Measurements from ENCODE around the gene TNS3.

Gene TNS3

DNA sequence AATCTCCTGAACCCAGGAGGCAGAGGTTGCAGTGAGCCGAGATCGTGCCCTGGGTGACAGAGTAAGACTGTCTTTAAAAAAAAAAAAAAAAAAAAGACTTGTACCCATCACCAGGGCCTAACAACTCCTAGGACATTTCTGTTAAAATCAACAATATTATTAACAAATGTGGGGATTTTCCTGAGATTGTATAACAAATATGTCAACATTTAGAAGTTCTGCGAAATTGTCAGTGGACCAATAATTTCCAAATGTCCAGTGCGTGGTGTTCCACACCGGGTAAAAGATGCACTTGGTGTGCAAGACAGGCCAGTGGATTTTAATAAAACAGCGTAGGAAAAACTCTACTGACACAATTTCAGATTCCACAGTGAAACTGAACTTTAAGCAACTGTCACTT lies 71.1 kb downstream of the TNS3 start:
- Histone ChIP-seq H3K14ac (ENCODE audit: low read length in 2 of 2) (no peak overlapping the region), H2BK5ac (ENCODE audit: low read depth, low read length, poor library complexity, severe bottlenecking) (no peak overlapping the region), H3K4me1 (ENCODE audit: control insufficient read depth, insufficient read depth, low read depth, low read length) (peaks cover 30% of the 10 kb centered on the region), H4K91ac (ENCODE audit: low read length) (no peak overlapping the region), H2BK120ac (ENCODE audit: low read depth, low read length) (no peak overlapping the region), H2AFZ (ENCODE audit: low read depth, low read length) (no peak overlapping the region), H3K79me1 (replicated peaks; ENCODE audit: low read length, poor library complexity, severe bottlenecking) (peaks cover 39% of the 10 kb centered on the region), H2AK5ac (ENCODE audit: low read length, severe bottlenecking) (no peak overlapping the region), H3K9me3 (ENCODE audit: control insufficient read depth, low read length) (no peaks in the 10 kb centered on the region), H3K9ac (ENCODE audit: low read length) (no peak overlapping the region), H4K8ac (ENCODE audit: low read length) (no peak overlapping the region), H3K4ac (ENCODE audit: low read depth in 1 of 2, low read length in 2 of 2) (no peak overlapping the region), H3K4me2 (ENCODE audit: low read length, poor library complexity, severe bottlenecking) (no peak overlapping the region), H3K4me3 (ENCODE audit: insufficient read depth in 1 of 2, low read depth in 1 of 2, low read length in 2 of 2) (no peak overlapping the region), H3K27ac (ENCODE audit: low read length, poor library complexity, severe bottlenecking) (no peak overlapping the region), H3K23ac (ENCODE audit: low read length in 2 of 2) (no peak overlapping the region), H3K18ac (ENCODE audit: low read depth in 1 of 2, low read length in 2 of 2) (no peak overlapping the region), H3K36me3 (ENCODE audit: control insufficient read depth in 1 of 2, insufficient read depth in 2 of 2, low read depth in 1 of 2, low read length in 2 of 2) (peaks cover 0 to 40% of the 10 kb centered on the region in 2 experiments), H2BK12ac (ENCODE audit: low read length in 2 of 2) (no peak overlapping the region), H3K27me3 (ENCODE audit: control insufficient read depth in 1 of 2, insufficient read depth in 1 of 2, low read length in 2 of 2) (peaks cover 0 to 3% of the 10 kb centered on the region in 2 experiments), H2BK15ac (ENCODE audit: low read depth, poor library complexity, severe bottlenecking) (no peak overlapping the region)
- WGBS, result 96% methylated on average over 3 of the region's 6 CpGs
- no peak for DNase-seq

DNA sequence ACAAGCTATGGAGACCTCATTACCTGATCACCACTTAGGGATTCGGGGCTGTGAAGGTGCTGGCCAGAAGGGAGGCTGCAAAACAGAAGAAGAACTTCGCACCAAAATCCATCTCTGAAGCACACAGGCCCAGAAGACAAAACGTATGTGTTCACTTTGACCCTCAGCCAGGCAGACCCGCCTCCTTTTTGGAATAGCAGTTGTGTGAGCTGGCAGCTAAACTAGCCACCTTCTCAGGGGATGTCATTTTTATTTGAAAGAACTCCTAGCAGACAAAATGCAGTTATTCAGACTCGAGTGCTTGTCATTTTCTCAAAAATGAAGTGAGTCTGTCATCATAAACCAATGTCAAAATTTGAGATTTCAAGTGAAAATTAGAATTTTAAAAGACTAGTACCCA lies 71.7 kb downstream of the TNS3 start:
- Histone ChIP-seq H3K9ac (ENCODE audit: low read length) (no peak overlapping the region), H4K91ac (ENCODE audit: low read length) (no peak overlapping the region), H4K8ac (ENCODE audit: low read length) (no peak overlapping the region), H2BK12ac (ENCODE audit: low read length in 2 of 2) (peak overlapping the region in 1 of 2 experiments; percentile 17), H3K4me1 (ENCODE audit: control insufficient read depth, insufficient read depth, low read depth, low read length) (peaks cover 30% of the 10 kb centered on the region), H2BK5ac (ENCODE audit: low read depth, low read length, poor library complexity, severe bottlenecking) (no peak overlapping the region), H3K4me2 (ENCODE audit: low read length, poor library complexity, severe bottlenecking) (no peak overlapping the region), H3K27ac (ENCODE audit: low read length, poor library complexity, severe bottlenecking) (no peak overlapping the region), H3K23ac (ENCODE audit: low read length in 2 of 2) (no peak overlapping the region), H2AK5ac (ENCODE audit: low read length, severe bottlenecking) (peak overlapping the region; percentile 41), H3K18ac (ENCODE audit: low read depth in 1 of 2, low read length in 2 of 2) (peak overlapping the region in 1 of 2 experiments; percentile 71), H3K4ac (ENCODE audit: low read depth in 1 of 2, low read length in 2 of 2) (no peak overlapping the region), H2AFZ (ENCODE audit: low read depth, low read length) (no peak overlapping the region), H2BK120ac (ENCODE audit: low read depth, low read length) (no peak overlapping the region), H3K79me1 (replicated peaks; ENCODE audit: low read length, poor library complexity, severe bottlenecking) (peaks cover 44% of the 10 kb centered on the region), H3K4me3 (ENCODE audit: insufficient read depth in 1 of 2, low read depth in 1 of 2, low read length in 2 of 2) (no peak overlapping the region), H3K27me3 (ENCODE audit: control insufficient read depth in 1 of 2, insufficient read depth in 1 of 2, low read length in 2 of 2) (peaks cover 0 to 3% of the 10 kb centered on the region in 2 experiments), H3K14ac (ENCODE audit: low read length in 2 of 2) (peak overlapping the region in 1 of 2 experiments; percentile 24), H2BK15ac (ENCODE audit: low read depth, poor library complexity, severe bottlenecking) (no peak overlapping the region), H3K9me3 (ENCODE audit: control insufficient read depth, low read length) (no peaks in the 10 kb centered on the region), H3K36me3 (ENCODE audit: control insufficient read depth in 1 of 2, insufficient read depth in 2 of 2, low read depth in 1 of 2, low read length in 2 of 2) (peaks cover 0 to 46% of the 10 kb centered on the region in 2 experiments)
- no peak for DNase-seq
- 78% methylated on average over 4 of the region's 5 CpGs for WGBS

DNA sequence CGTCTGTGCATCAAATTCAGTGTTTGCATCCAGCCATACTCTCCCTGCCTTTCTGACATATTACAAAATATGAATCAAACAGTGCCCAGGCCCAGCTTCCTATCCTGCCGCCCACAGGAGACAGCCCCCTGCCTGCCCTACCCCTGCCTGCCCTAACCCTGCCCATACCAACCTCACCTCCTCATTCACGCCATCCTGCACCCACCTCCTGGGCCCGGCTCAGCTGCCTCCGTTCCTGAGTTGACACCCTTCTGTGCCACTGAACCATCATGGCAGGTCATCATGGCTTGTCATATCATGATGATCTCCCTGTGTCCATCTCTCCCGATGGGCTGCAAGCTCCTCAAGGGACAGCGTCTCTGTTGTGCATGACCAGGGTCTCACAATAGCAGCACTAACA lies 72.3 kb downstream of the TNS3 start:
- Histone ChIP-seq H3K27ac (ENCODE audit: low read length, poor library complexity, severe bottlenecking) (no peak overlapping the region), H3K4ac (ENCODE audit: low read depth in 1 of 2, low read length in 2 of 2) (no peak overlapping the region), H2BK5ac (ENCODE audit: low read depth, low read length, poor library complexity, severe bottlenecking) (no peak overlapping the region), H3K9ac (ENCODE audit: low read length) (no peak overlapping the region), H3K27me3 (ENCODE audit: control insufficient read depth in 1 of 2, insufficient read depth in 1 of 2, low read length in 2 of 2) (peaks cover 0 to 3% of the 10 kb centered on the region in 2 experiments), H3K4me3 (ENCODE audit: insufficient read depth in 1 of 2, low read depth in 1 of 2, low read length in 2 of 2) (no peak overlapping the region), H3K9me3 (ENCODE audit: control insufficient read depth, low read length) (no peaks in the 10 kb centered on the region), H3K4me1 (ENCODE audit: control insufficient read depth, insufficient read depth, low read depth, low read length) (peaks cover 29% of the 10 kb centered on the region), H3K14ac (ENCODE audit: low read length in 2 of 2) (peak overlapping the region in 1 of 2 experiments; percentile 5), H2AFZ (ENCODE audit: low read depth, low read length) (no peak overlapping the region), H2AK5ac (ENCODE audit: low read length, severe bottlenecking) (no peak overlapping the region), H4K8ac (ENCODE audit: low read length) (peak overlapping the region; percentile 62), H2BK120ac (ENCODE audit: low read depth, low read length) (no peak overlapping the region), H3K4me2 (ENCODE audit: low read length, poor library complexity, severe bottlenecking) (no peak overlapping the region), H3K79me1 (replicated peaks; ENCODE audit: low read length, poor library complexity, severe bottlenecking) (peaks cover 51% of the 10 kb centered on the region), H3K23ac (ENCODE audit: low read length in 2 of 2) (no peak overlapping the region), H3K18ac (ENCODE audit: low read depth in 1 of 2, low read length in 2 of 2) (peak overlapping the region in 1 of 2 experiments; percentile 71), H2BK12ac (ENCODE audit: low read length in 2 of 2) (peak overlapping the region in 1 of 2 experiments; percentile 79), H4K91ac (ENCODE audit: low read length) (peak overlapping the region; percentile 19), H3K36me3 (ENCODE audit: control insufficient read depth in 1 of 2, insufficient read depth in 2 of 2, low read depth in 1 of 2, low read length in 2 of 2) (peaks cover 0 to 51% of the 10 kb centered on the region in 2 experiments), H2BK15ac (ENCODE audit: low read depth, poor library complexity, severe bottlenecking) (no peak overlapping the region)
- DNase-seq, result no peak
- WGBS, result 91% methylated on average over 7 of the region's 7 CpGs

DNA sequence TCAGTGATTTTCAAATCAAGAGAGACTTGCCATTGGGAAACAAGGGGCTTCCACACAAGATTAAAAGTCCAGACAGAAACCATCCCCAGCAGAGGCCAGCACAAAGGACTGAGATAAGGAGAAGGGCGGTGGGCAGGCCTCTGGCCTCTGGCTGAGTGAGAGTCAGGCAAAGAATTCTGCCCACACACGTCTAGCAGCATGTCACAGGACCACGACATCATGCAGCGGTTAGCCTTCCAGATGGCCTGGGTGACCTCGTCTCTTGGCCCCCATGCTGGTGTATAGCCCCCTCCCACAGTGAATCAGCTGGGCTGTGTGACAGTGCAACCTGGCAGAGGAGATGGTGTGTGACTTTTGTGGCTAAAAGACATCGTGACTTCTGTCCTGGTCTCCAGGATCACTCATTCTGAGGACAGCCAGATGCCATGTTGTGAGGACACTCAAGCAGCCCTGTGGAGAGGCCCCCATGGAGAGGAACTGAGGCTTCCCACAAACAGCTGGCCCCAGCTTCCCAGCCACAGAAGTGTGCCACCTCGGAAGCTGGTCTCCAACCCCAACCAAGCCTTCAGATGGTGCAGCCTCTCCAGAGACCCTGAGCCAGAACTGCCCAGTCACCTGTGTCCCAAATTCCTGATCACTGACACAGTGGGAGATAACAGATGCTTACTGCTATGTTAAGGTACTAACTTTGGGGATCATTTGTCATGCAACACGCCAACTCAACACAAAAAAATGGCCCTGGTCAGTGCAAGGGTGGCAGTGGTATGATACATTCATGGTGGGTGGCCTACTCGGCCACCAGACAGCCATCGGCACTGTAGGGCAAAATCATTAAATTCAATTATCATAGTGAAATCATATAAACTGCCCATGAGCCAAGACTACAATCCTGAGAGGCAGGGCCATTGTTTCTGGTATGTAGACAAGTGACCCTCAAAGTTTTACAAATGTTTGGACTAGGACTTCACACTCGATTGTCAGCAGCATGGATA lies 73.2 kb downstream of the TNS3 start:
- peaks cover 0 to 59% of the 10 kb centered on the region in 2 experiments for H3K36me3 ChIP-seq (ENCODE audit: control insufficient read depth in 1 of 2, insufficient read depth in 2 of 2, low read depth in 1 of 2, low read length in 2 of 2)
- peaks cover 59% of the 10 kb centered on the region for H3K79me1 ChIP-seq (replicated peaks; ENCODE audit: low read length, poor library complexity, severe bottlenecking)
- H3K18ac ChIP-seq (ENCODE audit: low read depth in 1 of 2, low read length in 2 of 2), result peak overlapping the region; percentile 23 to 90
- H3K14ac ChIP-seq (ENCODE audit: low read length in 2 of 2), result peak overlapping the region in 1 of 2 experiments; percentile 63
- H2BK5ac ChIP-seq (ENCODE audit: low read depth, low read length, poor library complexity, severe bottlenecking), result no peak overlapping the region
- DNase-seq, result no peak
- no peak overlapping the region for H4K91ac ChIP-seq (ENCODE audit: low read length)
- no peak overlapping the region for H3K23ac ChIP-seq (ENCODE audit: low read length in 2 of 2)
- peak overlapping the region; percentile 9 for H2BK15ac ChIP-seq (ENCODE audit: low read depth, poor library complexity, severe bottlenecking)
- H2AK5ac ChIP-seq (ENCODE audit: low read length, severe bottlenecking), result peak overlapping the region; percentile 33
- H3K4me1 ChIP-seq (ENCODE audit: control insufficient read depth, insufficient read depth, low read depth, low read length), result peaks cover 30% of the 10 kb centered on the region
- peak overlapping the region in 1 of 2 experiments; percentile 24 for H3K4ac ChIP-seq (ENCODE audit: low read depth in 1 of 2, low read length in 2 of 2)
- 77% methylated on average over 11 of the region's 11 CpGs for WGBS
- no peak overlapping the region for H3K4me2 ChIP-seq (ENCODE audit: low read length, poor library complexity, severe bottlenecking)
- peak overlapping the region in 1 of 2 experiments; percentile 80 for H2BK12ac ChIP-seq (ENCODE audit: low read length in 2 of 2)
- no peak overlapping the region for H3K27ac ChIP-seq (ENCODE audit: low read length, poor library complexity, severe bottlenecking)
- H3K4me3 ChIP-seq (ENCODE audit: insufficient read depth in 1 of 2, low read depth in 1 of 2, low read length in 2 of 2), result no peak overlapping the region
- no peak overlapping the region for H3K9ac ChIP-seq (ENCODE audit: low read length)
- H2AFZ ChIP-seq (ENCODE audit: low read depth, low read length), result no peak overlapping the region
- H2BK120ac ChIP-seq (ENCODE audit: low read depth, low read length), result peak overlapping the region; percentile 21
- peak overlapping the region; percentile 41 for H4K8ac ChIP-seq (ENCODE audit: low read length)
- H3K9me3 ChIP-seq (ENCODE audit: control insufficient read depth, low read length), result no peaks in the 10 kb centered on the region
- H3K27me3 ChIP-seq (ENCODE audit: control insufficient read depth in 1 of 2, insufficient read depth in 1 of 2, low read length in 2 of 2), result peaks cover 0 to 6% of the 10 kb centered on the region in 2 experiments

All from mesenchymal stem cell (in vitro differentiated cells and primary cell).